Right ventricle myocardium superior (tissue), 1 donor: ENCODE measurements around the gene AADACL4. TPM values are rescaled to one million over a fixed set of nuclear protein-coding genes. Genes with fewer than 3 reads are reported as not detected.
"Not testable (repeated sequence)": the region's sequence is repeated elsewhere in the genome, so short reads cannot be mapped to it uniquely, and the experiment has no call there.

Experiments
- ATAC-seq: fragments of 200-7000 bp; cut with Tn5 transposase; one replicate; pipeline ENCODE4 v1.9.1; 2020; ENCODE audit warnings: mild to moderate bottlenecking; ENCODE audit not compliant: poor library complexity
- DNase-seq: peaks from one replicate; pipeline ENCODE4 v3.0.0-alpha.2; 2020
- intact Hi-C: fragments of 100-400 bp; cut with DNase I; formaldehyde crosslinking; loops from one replicate; pipeline ENCODE4 v1.11.2; 2022
- total RNA-seq: library from RNA; stranded (reverse); fragmentation: NEBNext Ultra II Directional; extraction: Animal tissue kit (Norgen Biotek cat#: 25700); gene quantifications from one replicate; pipeline ENCODE4 v1.2.1, GENCODE V29; 2021
- donor health status: DM: no; HTN: yes; CAD: no; lungs with severe emphysema.

The AADACL4 gene
- total RNA-seq, 1 donor from 2014 or later = not detected

GRCh38 chr1:12644829-12645228 is 944 bp downstream of the AADACL4 start:
- ATAC-seq (no peak), DNase-seq (no peak)
- intact Hi-C loops = no loop called here

- ATAC-seq, DNase-seq, intact Hi-C loops: not testable (repeated sequence)
These were observed 1.5 kb downstream of the AADACL4 start for GRCh38 chr1:12645401-12645800.

DNA sequence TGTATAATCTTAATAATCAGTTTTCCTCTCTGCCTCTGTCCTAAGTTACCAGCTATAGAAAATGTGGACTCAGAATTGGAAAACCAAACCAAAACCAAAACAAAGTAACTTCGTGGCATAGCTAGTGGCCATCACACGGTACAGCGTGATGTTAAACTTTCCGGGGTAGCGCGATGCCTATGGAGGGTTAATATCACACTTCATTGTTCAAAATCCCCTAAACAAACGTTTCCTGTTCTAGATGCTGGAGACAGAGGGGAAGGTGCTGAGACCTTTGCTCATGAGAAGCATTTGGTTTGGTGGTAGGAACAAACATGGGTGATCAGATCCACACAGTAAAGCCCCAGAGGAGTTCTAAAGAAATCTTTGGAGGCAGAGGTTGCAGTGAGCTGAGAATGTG is 4.9 kb downstream of the AADACL4 start:
- DNase-seq (no peak), ATAC-seq (no peak)
- intact Hi-C loops = no loop called here

- DNase-seq = no peak
- no peak for ATAC-seq
- intact Hi-C loops = loop anchor here (10.0 kb wide), 1 partner anchor 245 kb away; no protein-coding TSS in a partner anchor
These were observed 6.1 kb downstream of the AADACL4 start for GRCh38 chr1:12649971-12650421.

DNA sequence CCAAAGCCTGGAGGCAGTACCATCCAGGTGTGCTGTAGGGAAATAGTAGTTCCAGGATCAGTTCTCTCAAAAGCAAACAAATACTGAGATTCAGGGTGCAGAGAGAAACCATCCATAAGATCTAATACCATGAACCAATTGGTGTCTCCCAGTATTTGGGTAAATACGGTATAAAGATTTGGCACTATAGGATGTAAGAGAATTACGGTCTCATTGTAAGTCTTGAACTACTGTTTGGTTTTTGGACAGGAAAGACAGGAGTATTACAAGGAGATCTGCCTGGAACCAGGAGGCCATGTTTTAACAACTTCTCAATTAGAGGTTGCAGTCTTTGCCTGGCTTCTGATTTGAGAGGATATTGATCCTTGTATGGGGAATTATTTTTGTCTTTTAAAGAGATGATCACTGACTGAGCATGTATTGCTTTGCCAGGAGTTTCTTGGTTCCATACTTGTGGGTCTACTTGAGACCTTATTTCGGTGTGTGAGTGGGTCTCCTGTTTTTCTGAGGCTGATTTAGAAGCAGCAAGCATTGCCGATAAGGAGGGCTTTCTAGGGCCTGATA is 10.2 kb downstream of the AADACL4 start:
- no peak for ATAC-seq
- DNase-seq = no peak
- intact Hi-C loops = loop anchor here (10.0 kb wide), 1 partner anchor 249 kb away; no protein-coding TSS in a partner anchor

DNA sequence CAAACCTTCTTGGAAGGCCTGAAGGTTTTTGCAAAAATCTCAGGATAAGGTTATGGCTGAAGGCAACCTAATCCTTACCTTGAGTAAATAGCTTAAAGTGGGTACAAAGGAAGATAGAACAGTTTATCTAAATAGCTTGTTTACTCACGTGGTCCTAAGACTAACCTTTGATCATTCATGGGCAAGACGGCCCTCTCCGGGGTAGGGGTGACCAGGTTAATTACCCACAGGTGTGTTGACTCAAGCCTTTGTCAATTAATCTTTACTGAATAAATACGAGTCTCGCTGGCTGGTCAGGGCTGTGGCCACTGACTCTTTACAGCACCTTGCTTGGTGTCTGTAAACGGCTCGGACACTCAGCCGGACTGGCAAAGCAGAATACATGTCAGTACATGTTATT is 10.8 kb downstream of the AADACL4 start:
- intact Hi-C loops = loop anchor here (10.0 kb wide), 1 partner anchor 250 kb away; no protein-coding TSS in a partner anchor
- no peak for ATAC-seq

GRCh38 chr1:12656575-12656974 is 12.7 kb downstream of the AADACL4 start:
- intact Hi-C loops = loop anchor here (10.0 kb wide), 1 partner anchor 252 kb away; no protein-coding TSS in a partner anchor
- no peak for ATAC-seq
- DNase-seq = no peak

More for the DNA sequence above, 10.8 kb downstream of the AADACL4 start:
- no peak for DNase-seq

GRCh38 chr1:12657060-12657884 is 13.4 kb downstream of the AADACL4 start:
- no peak for DNase-seq
- no peak for ATAC-seq
- intact Hi-C loops = loop anchor here (10.0 kb wide), 1 partner anchor 252 kb away; no protein-coding TSS in a partner anchor

DNA sequence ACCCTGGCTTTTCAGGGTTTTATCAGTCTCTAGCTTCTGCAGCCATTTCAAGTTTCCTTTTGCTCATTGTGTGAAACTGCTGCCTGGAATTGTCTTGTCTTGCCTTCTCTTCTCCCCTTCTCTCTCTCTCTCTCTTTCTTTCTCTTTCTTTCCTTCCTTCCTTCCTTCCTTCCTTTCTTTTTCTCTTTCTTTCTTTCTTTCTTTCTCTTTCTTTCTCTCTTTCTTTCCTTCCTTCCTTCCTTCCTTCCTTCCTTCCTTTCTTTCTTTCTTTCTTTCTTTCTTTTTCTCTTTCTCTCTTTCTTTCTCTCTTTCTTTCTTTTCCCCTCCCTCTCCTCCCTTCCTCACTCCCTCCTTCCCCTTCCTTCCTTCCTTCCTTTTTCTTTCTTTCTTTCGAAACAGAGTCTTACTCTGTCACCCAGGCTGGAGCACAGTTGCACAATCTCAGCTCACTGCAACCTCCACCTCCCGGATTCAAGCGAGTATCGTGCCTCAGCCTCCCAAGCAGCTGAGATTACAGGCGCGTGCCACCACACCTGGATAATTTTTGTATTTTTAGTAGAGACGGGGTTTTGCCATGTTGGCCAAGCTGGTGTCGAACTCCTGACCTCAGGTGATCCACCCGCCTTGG is 14.1 kb downstream of the AADACL4 start:
- not testable (repeated sequence) for ATAC-seq, DNase-seq
- intact Hi-C loops = loop anchor here (10.0 kb wide), 1 partner anchor 253 kb away; no protein-coding TSS in a partner anchor

DNA sequence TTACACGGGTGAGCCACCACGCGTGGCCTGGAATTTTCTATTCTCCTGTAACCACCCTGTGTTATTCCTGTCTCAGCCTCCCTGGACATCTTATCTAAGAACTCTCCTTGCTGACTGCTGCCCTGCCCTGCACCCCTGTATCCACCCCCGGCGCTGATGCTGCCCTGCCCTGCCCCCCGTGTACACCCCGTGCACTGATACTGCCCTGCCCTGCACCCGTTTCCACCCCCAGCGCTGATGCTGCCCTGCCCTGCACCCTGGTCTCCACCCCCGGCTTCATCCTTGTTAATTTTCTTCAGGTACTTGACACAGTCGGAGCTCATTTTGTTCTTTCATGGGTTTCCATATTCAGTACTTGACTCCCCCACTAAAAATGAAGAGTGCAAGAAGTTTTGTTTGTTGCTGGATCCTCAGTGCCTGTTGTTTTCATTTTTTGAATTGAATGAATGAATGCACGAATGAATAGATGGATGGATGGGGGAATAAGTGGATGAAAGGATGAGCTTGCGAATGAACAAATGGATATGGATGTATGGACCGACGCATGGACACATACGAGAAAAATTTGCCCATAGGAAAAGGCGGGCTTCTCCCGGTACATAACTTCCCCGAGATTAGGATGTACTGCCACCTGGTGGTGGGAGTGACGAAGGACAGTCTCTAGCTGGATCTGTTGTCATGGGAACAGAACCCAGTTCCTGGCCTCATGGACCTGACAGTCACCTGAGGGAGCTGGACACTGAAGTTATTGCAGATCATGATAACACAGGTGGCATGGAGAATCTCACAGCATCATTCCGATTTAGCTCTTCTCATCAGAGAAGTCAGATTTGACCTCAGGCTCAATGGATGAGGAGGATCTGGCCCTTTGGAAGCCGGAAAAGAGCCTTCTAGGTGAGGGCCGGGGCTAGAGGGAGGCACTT is 14.9 kb downstream of the AADACL4 start:
- intact Hi-C loops = loop anchor here (10.0 kb wide), 1 partner anchor 254 kb away; no protein-coding TSS in a partner anchor
- DNase-seq (peak; percentile 76), ATAC-seq (peak; percentile 94)

GRCh38 chr1:12661606-12662219 is 17.8 kb downstream of the AADACL4 start:
- no peak for ATAC-seq
- DNase-seq = no peak
- intact Hi-C loops = loop anchor here (5.0 kb wide), 1 partner anchor 349 kb away; no protein-coding TSS in a partner anchor

GRCh38 chr1:12662556-12662955 is 18.7 kb downstream of the AADACL4 start:
- intact Hi-C loops = loop anchor here (5.0 kb wide), 1 partner anchor 350 kb away; no protein-coding TSS in a partner anchor
- ATAC-seq (no peak), DNase-seq (no peak)

DNA sequence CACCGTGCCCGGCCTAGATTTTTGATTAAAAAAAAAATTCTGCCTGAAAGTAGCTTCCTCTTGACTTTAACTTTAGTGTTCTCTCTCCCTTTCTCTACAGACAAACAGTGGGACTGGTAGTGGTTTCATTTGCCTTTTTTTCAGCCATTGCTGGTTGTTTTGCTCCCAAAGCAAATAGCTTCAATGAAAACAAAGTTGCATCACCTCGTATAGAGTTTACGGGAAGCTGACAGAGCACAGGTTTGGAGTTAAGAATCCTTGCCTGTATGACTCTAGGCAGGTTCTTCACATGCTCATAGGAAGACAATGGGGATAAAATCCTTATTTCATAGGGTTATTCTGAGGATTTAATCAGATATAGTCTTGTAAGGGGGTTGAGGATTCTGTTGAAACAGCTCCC is 21.6 kb downstream of the AADACL4 start:
- ATAC-seq = no peak
- DNase-seq = no peak
- intact Hi-C loops = no loop called here

- intact Hi-C loops = no loop called here
- DNase-seq (no peak), ATAC-seq (no peak)
These were observed 22.4 kb downstream of the AADACL4 start for GRCh38 chr1:12666141-12666735.

GRCh38 chr1:12669529-12670068 is 25.7 kb downstream of the AADACL4 start:
- intact Hi-C loops = no loop called here
- no peak for ATAC-seq

GRCh38 chr1:12674358-12674757 is 30.5 kb downstream of the AADACL4 start:
- intact Hi-C loops = no loop called here
- ATAC-seq = no peak
- DNase-seq = no peak

More at GRCh38 chr1:12669529-12670068, 25.7 kb downstream of the AADACL4 start:
- DNase-seq = no peak

DNA sequence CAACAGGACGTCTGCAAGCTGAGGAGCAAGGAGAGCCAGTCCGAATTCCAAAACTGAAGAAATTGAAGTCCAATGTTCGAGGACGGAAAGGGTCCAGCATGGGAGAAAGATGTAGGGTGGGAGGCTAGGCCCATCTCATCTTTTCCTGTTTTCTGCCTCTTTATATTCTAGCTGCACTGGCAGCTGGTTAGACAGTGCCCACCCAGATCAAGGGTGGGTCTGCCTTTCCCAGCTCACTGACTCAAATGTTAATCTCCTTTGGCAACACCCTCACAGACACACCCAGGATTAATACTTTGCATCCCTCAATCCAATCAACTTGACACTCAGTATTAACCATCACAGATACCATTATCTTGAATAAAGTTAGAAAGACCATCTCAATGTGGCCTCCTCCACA is 32.2 kb downstream of the AADACL4 start:
- ATAC-seq, intact Hi-C loops, DNase-seq: not testable (repeated sequence)
